NCI-H524 treated with DMSO at 0.1 percent for 48 hours (cell line): ENCODE data around the gene HRH1.
"Not testable (repeated sequence)": the region's sequence is repeated elsewhere in the genome, so short reads cannot be mapped to it uniquely, and the experiment has no call there.

Experiments used
- DNase-seq: peaks from one replicate; lab custom pipeline; 2025; lab: John Stamatoyannopoulos, UW

Gene HRH1

DNA sequence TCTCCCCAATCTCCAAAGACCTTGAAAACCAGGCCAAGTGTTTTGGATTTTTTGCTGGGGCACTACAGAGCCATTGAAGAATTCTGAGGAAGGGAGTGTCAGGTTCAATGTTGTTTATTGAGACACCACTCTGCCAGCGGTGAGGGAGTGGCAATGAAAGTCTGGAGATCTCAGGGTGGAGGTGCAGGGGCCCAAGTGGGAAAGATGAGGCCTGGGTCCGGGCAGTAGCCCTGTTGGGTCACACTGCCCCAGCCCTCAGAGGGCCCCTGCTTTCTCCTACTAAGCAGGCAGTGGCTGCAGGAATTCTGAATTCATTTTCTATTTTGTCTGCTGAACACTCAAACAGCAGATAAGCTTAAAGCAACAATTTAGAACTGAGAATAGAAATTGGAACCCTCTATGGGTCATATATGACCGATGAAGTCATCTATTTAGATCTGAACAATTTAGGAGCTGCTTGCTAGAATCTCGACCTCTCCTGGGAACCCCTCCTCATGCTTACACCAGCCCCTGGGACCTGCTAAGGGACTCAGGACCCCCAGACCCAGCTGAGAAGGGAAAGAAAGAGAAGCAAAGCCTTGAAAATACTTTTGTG is 17.9 kb downstream of the HRH1 start:
- DNase-seq = no peak

DNA sequence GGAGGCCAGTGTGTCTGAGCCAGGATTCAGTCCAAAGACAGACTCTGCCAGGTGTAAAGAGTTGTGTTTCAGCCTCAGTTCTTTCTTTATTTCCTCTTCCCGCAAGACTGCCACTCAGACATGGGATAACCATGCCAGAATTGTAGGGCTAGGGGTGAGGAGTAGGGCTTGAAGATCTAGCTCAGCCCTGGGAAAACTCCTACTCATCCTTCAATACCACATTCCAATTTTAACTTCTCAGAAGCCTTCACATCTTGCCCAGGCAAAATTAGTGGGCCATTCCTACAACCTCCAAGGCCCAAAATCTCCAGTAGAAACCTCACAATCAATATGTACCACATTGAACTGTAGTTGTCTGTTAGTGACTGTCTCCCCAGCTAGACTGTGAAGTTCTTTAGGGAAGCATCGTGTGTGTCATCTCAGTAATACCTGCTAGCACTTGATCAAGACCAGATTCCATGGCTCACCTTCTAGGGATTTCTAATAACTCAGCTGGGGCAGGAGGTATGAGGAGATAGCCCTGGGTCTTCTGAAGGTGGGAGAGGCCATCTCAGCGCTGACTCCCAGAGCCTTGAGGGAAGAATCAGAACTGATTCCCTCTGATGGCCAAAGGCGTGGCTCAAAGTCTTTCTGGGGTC is 19.7 kb downstream of the HRH1 start:
- no peak for DNase-seq

DNA sequence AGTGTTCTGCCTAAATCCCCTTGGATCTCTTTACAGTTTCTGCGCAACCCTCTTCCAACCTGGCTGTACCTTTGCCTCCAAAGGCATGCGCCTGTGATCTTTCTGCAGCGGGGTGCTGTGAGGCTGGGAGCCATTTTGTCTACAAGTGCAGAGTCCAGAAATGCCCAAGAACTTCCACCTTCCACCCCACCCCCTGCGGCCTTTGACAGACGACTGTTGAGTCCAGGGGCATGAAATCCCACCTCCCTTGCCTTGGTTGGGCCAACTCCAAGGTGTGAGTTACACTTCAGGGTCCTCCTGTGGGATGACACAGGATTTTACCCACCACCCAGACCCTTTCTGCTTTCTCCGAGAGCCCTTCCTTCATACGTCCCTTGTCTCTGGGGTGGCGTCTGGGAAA is 24.1 kb downstream of the HRH1 start:
- DNase-seq = no peak

DNA sequence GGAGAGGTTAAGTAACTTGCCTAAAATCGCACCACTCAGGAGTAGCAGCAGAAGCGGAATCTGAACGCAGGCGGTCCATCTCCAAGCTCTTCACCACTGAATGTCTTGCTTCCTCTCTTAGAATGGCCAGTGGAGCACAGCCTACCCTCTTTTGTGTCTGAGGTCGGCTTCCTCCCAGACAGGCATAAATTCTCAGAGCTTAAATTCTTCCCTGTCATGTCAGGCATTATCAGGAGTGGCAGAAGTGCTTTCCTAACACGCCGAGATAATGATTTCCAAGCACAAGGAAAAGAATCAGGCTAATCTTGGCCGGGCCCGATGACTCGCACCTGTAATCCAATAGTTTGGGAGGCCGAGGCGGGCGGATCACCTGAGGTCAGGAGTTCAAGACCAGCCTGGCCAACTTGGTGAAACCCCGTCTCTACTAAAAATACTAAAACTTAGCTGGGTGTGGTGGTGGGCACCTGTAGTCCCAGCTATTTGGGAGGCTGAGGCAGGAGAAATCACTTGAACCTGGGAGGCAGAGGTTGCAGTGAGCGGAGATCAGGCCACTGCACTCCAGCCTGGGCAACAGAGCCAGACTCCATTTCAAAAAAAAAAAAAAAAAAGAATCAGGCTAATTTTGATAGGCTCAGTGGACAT is 30.2 kb downstream of the HRH1 start:
- DNase-seq = not testable (repeated sequence)

DNA sequence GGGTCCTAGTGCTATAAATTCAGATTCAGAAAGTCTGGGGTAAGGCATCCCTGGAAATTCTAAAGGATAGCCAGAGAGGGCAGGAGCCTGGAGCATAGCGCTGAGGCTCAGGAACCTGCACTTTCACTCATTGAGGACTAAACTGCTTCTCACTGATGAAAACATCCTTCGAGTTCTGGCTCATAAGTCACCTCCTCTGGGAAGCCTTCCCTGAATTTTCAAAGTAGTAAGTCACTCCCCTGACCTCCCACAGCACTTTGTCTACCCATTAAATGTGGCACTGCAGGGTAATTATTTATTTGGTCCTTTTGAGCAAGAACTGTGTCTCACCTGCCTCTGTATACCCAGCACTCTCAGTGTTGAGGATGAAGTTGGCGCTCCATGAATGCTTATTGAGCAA is 30.9 kb downstream of the HRH1 start:
- no peak for DNase-seq

DNA sequence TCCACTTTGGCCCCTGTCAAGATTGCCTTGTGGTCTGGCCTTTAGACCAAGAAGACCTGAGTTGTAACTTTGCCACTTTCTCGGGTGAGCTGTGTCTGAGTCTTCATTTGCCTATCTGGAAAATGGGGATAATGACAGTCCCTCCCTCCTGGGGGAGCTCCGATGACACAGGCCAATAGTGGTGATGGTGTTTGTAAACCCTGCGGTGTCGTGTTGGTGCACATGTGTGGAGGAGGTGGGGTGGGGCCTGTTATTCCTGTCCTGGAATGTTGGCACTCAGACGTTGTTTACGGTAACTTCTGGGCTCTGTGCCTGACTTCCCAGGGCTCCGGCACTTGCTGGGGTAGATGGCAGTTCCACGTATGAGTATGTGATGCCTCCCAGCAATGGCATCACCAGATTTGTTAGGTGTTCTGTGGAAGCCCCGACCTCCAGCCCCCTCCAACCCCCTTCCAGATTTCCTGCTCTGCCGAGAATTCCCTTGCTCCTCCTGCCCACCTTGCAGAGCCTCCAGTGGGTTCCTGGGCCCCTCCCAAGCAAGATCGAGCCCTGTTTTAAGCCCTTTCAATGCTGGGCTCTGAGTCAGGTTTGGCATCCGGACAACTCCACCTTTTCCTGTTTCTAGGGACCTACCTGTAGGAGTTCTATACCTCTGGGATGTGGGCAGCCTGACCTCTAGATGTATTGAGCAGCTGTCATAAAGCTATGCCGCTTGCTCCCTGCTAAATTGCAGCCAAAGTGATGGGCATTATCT is 31.4 kb downstream of the HRH1 start:
- DNase-seq = no peak

DNA sequence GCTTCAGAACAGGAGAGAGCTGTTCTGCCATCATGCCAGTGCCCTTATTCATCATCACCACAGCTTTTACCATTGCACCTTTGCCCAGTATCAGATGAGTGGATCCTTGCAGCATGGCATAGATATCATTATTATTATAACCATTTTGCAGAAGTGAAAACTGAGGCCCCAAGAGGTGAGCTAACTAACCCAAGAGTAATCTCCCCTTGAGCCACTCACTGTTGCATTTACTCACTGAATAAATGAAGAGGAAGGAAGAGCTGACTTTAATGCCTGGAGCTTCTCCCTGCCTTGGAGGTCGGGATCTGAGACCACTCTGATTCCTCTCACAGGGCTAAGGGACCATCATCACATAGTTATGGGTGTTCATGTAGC is 32.0 kb downstream of the HRH1 start:
- no peak for DNase-seq

DNA sequence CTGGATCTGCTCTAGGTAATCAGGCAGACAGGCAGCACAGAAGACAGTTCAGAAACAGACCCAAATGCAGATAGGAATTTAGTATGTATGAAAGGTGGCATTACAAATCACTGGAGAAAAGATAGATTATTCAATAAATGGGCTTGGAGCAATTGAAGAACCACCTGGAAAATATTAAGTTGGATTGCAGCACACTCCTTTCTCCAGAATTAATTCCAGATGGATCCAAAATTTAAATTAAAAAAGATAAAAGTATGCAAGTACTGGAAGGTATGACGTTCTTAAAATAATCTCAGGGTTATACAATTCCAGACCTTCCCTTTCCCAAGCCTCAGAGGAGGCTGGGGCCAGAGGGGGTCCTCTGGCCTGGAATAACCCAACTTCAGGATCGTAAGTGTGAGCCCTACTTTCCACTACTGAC is 32.5 kb downstream of the HRH1 start:
- DNase-seq = no peak

DNA sequence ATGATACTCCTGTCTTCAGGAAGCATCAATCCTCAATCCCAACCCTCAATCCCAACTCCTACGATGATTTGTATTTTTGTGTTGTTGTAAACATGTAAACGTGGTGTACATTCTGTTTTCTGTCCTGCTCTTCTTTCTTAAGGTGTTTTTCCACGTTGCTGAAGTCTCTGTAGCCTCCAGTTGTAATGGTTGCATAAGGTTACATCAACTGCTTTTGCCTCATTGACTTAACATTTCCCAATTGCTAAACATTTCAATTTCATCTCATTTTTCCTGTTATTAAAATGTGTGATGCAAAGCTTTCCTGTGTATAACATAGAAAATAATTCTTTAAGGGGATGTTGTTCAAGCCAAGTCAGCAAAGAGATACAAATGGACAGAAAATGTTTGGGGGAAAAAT is 33.4 kb downstream of the HRH1 start:
- no peak for DNase-seq

DNA sequence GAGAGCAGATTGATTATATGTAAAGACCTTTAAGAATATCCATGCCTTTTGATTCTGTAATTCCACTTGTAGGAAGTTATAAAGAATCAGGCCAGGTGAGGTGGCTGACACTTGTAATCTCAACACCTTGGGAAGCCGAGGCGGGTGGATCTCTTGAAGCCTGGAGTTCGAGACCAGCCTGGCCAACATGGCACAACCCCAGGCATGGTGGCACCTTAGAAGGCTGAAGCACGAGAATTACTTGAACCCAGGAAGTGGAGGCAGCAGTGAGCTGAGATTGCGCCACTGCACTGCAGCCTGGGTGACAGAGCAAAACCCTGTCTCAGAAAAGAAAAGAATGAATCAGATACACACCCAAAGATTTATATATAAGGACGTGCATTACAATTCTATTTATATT is 33.9 kb downstream of the HRH1 start:
- no peak for DNase-seq

DNA sequence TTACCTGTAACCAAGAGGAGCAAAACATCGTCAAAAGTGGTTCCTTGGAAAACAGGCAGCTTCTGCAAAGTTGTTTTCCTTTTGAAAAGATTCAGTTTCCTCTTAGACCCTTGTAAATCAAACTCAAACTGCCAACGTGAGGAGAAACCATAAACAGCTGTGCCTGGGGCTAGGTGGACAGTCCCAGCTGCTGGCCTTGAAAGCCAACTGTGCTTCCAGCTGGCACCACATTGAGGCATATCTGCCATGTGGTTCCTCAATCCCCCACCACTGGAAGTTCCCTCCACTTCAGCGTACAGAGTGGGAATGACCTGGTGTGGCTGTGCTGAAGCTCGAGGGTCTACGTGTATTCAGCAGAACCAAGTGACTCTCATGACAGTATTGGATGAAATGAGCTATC is 40.9 kb downstream of the HRH1 start:
- DNase-seq = peak; percentile 78

DNA sequence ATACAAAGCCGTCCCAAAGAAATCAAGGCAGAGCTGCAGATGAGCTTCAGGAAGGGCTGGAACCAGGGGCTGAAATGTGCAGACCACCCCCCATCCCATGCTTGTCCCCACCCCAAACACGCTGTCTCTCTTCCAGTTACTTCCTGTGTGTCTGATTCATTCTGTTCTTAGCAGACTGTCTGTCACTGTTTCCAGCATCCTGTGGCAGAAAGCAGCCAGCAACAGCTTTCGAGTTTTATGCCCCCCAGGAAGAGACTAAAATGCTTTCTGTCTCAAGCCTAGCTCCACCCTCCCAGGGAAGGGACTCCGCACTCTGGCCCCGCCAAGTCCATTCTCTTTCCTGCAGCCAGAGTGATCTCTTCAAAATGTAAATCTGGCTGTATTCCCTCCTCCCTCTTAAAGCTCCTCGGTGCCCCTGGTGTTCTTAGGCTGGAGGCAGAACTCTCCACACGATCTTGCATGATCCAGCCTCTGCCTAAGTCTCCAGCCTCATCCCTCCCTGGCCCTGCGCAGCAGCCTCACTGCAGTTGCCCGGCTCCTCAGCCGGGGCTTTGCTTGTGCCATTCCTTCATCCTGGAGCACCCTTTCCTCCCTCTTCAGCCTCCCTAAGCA is 41.5 kb downstream of the HRH1 start:
- DNase-seq = no peak

DNA sequence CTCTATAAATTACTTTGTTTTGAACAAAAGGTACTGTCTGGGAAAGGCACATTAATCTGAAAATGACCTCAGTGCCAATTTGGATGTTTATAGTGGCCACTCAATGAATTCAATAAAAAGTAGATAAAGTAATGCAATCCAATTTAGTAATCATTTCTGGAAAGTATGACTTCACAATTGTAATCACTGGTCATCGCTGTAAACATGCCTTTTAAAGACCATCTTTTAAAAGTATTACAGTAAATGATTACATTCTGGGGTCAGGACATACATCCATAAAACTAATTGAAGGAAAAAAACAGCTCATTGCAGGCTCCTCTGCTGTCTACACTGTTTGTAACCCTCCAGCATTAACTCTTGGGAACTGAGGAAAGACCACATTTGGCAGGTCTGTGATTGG is 43.2 kb downstream of the HRH1 start:
- DNase-seq = no peak

DNA sequence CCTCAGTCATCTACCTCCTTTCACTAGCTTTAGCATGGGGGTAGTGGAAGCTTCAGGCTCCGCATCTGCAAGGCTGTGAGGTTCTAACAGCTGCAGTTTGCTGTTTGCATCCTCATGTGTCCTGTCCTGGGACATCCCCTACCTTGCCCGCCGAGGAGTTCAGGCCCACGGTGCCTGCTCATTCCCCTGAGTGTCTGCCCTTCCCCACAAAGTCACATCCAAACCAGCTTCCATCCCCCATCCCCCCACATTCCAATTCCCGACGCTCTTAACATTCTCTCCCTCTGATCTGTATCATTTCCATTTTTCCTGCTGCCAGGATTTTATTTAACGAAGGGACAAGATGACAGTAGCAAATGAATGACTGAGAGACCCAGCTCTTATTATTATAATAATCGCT is 43.8 kb downstream of the HRH1 start:
- DNase-seq = no peak

DNA sequence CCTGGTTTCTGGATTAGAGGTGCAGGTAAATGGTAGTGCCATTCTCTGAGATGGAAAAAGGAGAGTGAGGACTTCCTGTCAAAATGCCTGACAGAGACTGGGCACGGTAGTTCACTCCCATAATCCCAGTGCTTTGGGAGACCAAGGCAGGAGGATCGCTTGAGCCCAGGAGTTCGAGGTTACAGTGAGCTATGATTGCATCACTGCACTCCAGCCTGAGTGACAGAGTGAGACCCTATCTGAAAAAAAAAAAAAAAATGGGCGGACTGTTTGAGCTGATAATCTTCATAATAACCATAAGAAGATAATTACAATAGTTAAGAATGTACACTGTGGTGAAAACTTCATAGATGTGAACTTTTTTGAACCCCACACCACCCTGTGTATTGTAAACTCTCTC is 44.2 kb downstream of the HRH1 start:
- DNase-seq = no peak

DNA sequence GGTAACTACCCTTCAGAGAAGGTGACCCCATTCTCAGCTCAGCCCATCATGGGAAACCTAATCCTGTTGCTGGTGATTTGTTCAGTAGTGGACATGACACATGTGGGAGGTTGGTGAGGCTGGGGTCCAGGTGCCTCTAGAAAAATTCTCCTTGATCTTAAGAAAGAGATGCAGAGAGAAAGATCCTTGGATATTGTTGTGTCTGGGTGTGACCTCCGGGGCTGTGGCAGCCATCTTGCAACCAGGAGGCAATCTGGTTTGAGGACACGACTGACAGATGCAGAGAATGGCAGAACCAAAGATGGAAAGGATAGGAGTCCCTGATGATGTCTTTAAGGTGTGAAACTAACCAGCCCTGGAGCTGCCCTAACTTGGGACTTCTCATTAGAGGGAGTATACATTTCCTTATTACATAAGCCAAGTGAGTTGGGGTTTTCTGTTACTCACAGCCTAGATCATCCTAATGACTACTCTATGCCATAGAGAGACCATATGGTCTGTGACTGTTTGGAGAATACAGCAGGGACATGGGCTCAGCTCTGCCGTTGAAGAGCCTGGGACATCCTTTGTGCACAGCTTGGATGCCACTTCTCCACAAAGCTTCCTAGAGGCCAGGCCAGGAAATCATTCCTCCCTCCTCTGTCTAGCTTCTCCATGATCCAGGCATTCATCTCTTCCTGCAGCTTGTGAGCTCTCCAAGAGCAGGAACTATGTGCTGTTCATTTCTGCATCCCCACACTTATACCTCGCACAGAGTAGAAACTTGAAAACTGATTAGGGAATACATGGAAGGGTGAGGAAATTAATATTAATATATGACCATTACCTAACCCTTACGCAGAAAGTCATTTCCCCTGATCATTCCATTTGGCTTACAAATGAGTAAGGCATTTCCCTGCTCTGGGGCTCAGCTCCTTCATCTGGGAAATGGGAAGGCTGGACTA is 45.9 kb downstream of the HRH1 start:
- no peak for DNase-seq

DNA sequence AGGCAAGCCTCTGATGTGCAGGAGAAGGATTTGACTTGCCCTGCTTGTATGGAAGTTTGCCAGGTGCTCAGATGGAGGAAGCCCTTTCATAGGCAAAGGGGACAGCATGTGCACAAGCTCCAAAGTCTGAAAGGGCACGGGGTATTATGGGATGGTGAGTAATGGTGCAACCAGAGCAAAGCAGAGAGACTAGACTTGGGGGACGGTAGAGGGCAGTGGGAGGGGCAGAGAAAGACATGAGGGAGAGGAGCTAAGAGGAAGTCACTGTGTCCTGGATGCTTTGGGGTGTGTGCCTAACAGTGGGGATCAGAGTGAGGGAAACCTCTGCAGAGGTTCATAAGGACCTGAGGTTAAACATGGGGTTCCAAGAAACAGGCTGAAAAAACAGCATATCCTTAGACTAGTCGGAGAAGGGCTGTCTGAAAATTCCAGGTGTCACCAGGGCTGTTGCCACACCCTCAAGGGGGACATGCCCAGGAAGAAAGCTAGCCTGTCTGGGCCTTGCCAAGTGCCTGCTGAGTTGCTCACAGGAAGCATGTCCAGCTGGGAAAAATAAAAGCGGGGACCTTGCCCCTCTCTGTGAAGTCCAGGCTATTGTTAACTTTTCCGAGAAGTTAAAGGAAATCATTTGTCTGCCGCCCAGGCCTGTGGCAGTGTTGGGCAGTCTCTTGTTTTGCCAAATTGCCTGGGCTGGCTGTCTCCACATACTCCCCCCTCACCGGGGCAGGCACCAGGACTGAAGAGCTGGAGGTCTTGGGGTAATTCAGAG is 47.1 kb downstream of the HRH1 start:
- DNase-seq = no peak

DNA sequence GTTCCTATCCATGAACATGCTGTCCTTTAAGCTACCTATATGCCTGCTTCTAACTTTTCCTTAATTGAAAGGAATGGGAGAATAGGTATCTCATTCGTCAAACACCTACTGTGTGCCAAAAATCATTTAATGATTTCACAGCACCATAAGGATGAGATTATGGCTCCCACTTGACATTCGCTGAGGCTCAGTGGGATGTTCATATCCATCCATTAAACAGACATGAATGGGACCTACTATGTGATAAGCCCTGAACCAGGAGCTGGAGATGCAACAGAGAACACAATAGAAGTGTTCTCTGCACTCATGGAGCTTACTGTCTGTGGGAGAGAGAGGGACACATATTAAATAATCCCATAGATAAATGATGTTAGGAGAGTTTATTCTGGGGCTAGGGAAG is 49.7 kb downstream of the HRH1 start:
- no peak for DNase-seq

DNA sequence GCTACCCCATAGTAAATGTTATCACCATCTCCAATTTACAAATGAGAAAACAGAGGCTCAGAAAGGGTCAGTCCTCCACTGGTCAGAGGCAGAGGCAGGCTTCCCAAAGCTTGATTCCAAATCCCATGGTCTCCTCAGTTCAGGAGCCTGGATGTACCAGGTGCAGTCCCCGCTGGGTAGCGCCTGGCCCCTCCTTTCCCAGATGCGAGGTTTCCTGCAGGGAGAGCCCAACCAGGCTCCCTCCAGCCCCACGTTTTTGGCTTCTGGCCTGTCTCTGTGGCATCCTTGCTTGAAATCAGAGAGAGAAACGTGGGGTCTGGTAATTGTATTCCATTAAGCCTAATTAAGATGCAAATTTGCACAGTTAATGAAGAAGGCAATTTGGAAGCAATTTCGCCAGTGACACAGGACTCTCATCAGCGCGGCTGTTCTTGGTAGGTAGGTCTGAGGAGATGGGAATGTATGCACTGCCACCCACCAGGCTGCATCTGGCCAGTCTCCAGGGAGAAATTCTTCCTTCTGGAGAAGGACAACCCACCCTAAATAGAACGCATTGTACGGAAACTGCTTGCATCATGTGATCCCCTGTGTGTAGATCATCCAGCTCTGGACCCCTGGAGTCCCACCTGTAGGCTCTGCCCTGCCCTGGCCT is 50.5 kb downstream of the HRH1 start:
- DNase-seq = no peak

DNA sequence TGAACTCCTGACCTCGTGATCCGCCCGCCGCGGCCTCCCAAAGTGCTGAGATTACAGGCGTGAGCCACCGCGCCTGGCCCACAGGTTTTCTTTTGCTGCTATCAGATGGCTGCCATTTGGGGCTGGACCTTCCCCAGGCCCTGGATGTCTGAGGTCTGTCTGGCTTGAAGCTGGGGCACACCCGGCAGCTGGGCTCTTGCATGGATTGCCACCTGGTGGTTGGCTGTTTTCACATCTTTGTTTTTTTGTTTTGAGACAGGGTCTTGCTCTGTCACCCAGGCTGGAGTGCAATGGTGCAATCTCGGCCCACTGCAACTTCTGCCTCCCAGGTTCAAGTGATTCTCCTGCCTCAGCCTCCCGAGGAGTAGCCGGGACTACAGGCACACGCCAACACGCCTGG is 51.6 kb downstream of the HRH1 start:
- not testable (repeated sequence) for DNase-seq
